ENCODE data around the gene RHCE. TPM values are rescaled to one million over a fixed set of nuclear protein-coding genes. Genes with fewer than 3 reads are reported as not detected.
A peak's percentile ranks its signal among the peaks of the same experiment; 100 is the strongest.

Gene RHCE
- total and polyA plus RNA-seq, 2 of the 8 experiments (the other 6 are each of a cell fraction or from before 2014, with no cell fraction given): 0.23 to 0.50 TPM

DNA sequence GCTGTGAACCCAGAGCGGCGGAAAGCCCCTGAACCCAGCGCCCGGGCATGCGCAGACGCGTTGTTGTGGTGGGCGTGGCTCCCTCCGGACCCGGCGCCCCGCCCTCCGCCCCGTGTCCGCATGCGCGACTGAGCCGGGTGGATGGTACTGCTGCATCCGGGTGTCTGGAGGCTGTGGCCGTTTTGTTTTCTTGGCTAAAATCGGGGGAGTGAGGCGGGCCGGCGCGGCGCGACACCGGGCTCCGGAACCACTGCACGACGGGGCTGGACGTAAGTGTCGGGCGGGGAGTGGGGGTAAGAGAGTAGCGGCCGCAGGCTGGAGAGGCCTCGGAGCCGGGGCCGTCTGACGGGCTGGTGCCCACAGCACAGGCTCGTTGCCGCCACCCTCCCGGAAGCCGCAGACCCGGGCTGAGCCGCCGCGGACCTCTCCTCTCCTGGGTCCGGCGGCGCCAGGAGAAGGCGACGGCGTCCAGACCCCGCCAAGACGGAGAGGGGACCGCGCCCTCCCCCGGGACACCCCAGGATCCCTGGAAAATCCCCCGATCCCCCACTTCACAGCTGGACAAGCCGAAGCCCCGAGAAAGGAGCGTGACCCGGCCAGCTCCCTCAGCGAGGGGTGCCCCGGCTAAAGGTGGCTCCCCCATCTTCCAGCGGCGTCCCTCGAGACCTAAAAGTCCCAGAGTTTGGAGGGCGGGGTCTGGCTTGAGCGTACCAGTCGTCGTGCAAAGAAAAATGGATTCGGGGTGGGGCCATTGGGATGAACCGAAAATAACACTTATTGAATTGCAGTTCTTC lies 82.2 kb downstream of the RHCE start, which contains the start of gene TMEM50A (continued):
- no peak for TF ChIP-seq SIRT6 (IDR thresholded peaks at IDR 0.05; ENCODE audit: low read length)
- no peak for TF ChIP-seq BCL11A (IDR thresholded peaks at IDR 0.05; ENCODE audit: low read depth in 2 of 2, low read length in 2 of 2)
- TF ChIP-seq MAFK (IDR thresholded peaks at IDR 0.05; ENCODE audit: low read depth, low read length): no peak
- TF ChIP-seq SP2 (IDR thresholded peaks at IDR 0.05; ENCODE audit: low read length): no peak
- no peak for TF ChIP-seq SP4 (IDR thresholded peaks at IDR 0.05; ENCODE audit: low read length)
- peak; percentile 84 for TF ChIP-seq PHF8 (conservative IDR thresholded peaks at IDR 0.05; ENCODE audit: low read depth, low read length)
- TF ChIP-seq SRF (IDR thresholded peaks at IDR 0.05; ENCODE audit: low read depth, low read length): no peak
- TF ChIP-seq BRCA1 (IDR thresholded peaks at IDR 0.05; ENCODE audit: low read depth, low read length): no peak
- TF ChIP-seq, protein P1, sequence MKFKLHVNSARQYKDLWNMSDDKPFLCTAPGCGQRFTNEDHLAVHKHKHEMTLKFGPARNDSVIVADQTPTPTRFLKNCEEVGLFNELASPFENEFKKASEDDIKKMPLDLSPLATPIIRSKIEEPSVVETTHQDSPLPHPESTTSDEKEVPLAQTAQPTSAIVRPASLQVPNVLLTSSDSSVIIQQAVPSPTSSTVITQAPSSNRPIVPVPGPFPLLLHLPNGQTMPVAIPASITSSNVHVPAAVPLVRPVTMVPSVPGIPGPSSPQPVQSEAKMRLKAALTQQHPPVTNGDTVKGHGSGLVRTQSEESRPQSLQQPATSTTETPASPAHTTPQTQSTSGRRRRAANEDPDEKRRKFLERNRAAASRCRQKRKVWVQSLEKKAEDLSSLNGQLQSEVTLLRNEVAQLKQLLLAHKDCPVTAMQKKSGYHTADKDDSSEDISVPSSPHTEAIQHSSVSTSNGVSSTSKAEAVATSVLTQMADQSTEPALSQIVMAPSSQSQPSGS (IDR thresholded peaks at IDR 0.05; ENCODE audit: low read length): no peak
- no peak for TF ChIP-seq JUN (IDR thresholded peaks at IDR 0.05; ENCODE audit: low read depth, low read length)
- TF ChIP-seq, protein P2, sequence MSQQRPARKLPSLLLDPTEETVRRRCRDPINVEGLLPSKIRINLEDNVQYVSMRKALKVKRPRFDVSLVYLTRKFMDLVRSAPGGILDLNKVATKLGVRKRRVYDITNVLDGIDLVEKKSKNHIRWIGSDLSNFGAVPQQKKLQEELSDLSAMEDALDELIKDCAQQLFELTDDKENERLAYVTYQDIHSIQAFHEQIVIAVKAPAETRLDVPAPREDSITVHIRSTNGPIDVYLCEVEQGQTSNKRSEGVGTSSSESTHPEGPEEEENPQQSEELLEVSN (IDR thresholded peaks at IDR 0.05): no peak
- peak; percentile 9; the same call in 1 of the 2 replicates for TF ChIP-seq YY1 (IDR thresholded peaks at IDR 0.05; ENCODE audit: low read depth, low read length)
- TF ChIP-seq EZH2 (IDR thresholded peaks at IDR 0.05; ENCODE audit: low read depth, low read length, severe bottlenecking): no peak
- TF ChIP-seq KDM1A (IDR thresholded peaks at IDR 0.05; ENCODE audit: borderline replicate concordance, low read length): no peak
- peak in 1 of 2 experiments; percentile 71; a peak in 2 of 3 replicates for TF ChIP-seq POLR2A (IDR thresholded peaks at IDR 0.05; ENCODE audit: control extremely low read depth in 1 of 2, low read depth in 2 of 2, low read length in 2 of 2)
- no peak for TF ChIP-seq EGR1 (IDR thresholded peaks at IDR 0.05; ENCODE audit: borderline replicate concordance, low read depth, low read length)
- TF ChIP-seq RAD21 (IDR thresholded peaks at IDR 0.05 in 1 of 2, conservative IDR thresholded peaks at IDR 0.05 in 1 of 2; ENCODE audit: low read depth in 2 of 2, low read length in 2 of 2): no peak
- TF ChIP-seq NRF1 (IDR thresholded peaks at IDR 0.05; ENCODE audit: low read depth, low read length): no peak; the same call in 1 of the 2 replicates
- TF ChIP-seq RNF2 (IDR thresholded peaks at IDR 0.05; ENCODE audit: borderline replicate concordance, low read depth, low read length, missing control alignments, poor library complexity, severe bottlenecking): no peak
- no peak for TF ChIP-seq SAP30 (IDR thresholded peaks at IDR 0.05; ENCODE audit: insufficient read depth, insufficient replicate concordance, low read length)
- TF ChIP-seq HDAC2 (IDR thresholded peaks at IDR 0.05; ENCODE audit: borderline replicate concordance in 1 of 2, low read depth in 2 of 2, low read length in 2 of 2): peak in 1 of 2 experiments; percentile 74; a peak in 1 of 4 replicates

Data from H1 (cell line).